Trophoblast cell (in vitro differentiated cells and primary cell): ENCODE results near the gene USH2A.

ENCODE experiments used
- DNase-seq, 2 donors: peaks; one replicate each; pipeline ENCODE4 v3.0.0-alpha.2; 2016
- H2AFZ ChIP-seq: 2 replicates; pipeline ENCODE4 v1.6.1; 2013; ENCODE audit warnings: low read length, moderate library complexity, mild to moderate bottlenecking; ENCODE audit not compliant: insufficient read depth, poor library complexity
- H2AK5ac ChIP-seq: 2 replicates; pipeline ENCODE4 v1.6.1; 2013; ENCODE audit warnings: mild to moderate bottlenecking, low read length
- H2BK120ac ChIP-seq: 2 replicates; pipeline ENCODE4 v1.6.1; 2013; ENCODE audit warnings: low read length, mild to moderate bottlenecking, moderate library complexity; ENCODE audit not compliant: insufficient read depth, poor library complexity
- H2BK12ac ChIP-seq: 2 replicates; pipeline ENCODE4 v1.6.1; 2013; ENCODE audit warnings: mild to moderate bottlenecking, low read length, moderate library complexity
- H2BK5ac ChIP-seq: 2 replicates; pipeline ENCODE4 v1.6.1; 2013; ENCODE audit warnings: low read length, low read depth, moderate library complexity, mild to moderate bottlenecking; ENCODE audit not compliant: poor library complexity
- H3K14ac ChIP-seq: 2 replicates; pipeline ENCODE4 v1.6.1; 2013; ENCODE audit warnings: mild to moderate bottlenecking, low read length
- H3K18ac ChIP-seq: 2 replicates; pipeline ENCODE4 v1.6.1; 2013; ENCODE audit warnings: mild to moderate bottlenecking, low read length
- H3K23ac ChIP-seq: 2 replicates; pipeline ENCODE4 v1.6.1; 2013; ENCODE audit warnings: low read length
- H3K27ac ChIP-seq: 2 replicates; pipeline ENCODE4 v1.5.1; 2013; ENCODE audit warnings: low read depth, mild to moderate bottlenecking, inconsistent platforms, low read length, moderate library complexity
- H3K27me3 ChIP-seq: 2 replicates; pipeline ENCODE4 v1.6.1; 2013; ENCODE audit warnings: inconsistent platforms, mild to moderate bottlenecking, low read length, moderate library complexity; ENCODE audit not compliant: insufficient read depth
- H3K36me3 ChIP-seq, 2 experiments: 1 replicate in 1 of 2; 2 replicates in 1 of 2; pipeline ENCODE4 v1.6.1; 2013; ENCODE audit warnings: low read length in 2 of 2, mild to moderate bottlenecking in 2 of 2, moderate library complexity in 1 of 2; ENCODE audit not compliant: insufficient read depth in 2 of 2, control insufficient read depth in 1 of 2
- H3K4ac ChIP-seq: 2 replicates; pipeline ENCODE4 v1.6.1; 2013; ENCODE audit warnings: low read depth, mild to moderate bottlenecking, low read length, moderate library complexity
- H3K4me1 ChIP-seq, 2 experiments: 1 replicate in 1 of 2; 2 replicates in 1 of 2; pipeline ENCODE4 v1.6.1; 2013; ENCODE audit warnings: low read length in 2 of 2, mild to moderate bottlenecking in 2 of 2, moderate library complexity in 1 of 2; ENCODE audit not compliant: insufficient read depth in 2 of 2, control insufficient read depth in 1 of 2
- H3K4me2 ChIP-seq: 2 replicates; pipeline ENCODE4 v1.6.1; 2013; ENCODE audit warnings: inconsistent platforms, mild to moderate bottlenecking, low read length, moderate library complexity
- H3K4me3 ChIP-seq: 2 replicates; pipeline ENCODE4 v1.5.1; 2013; ENCODE audit warnings: mild to moderate bottlenecking, low read depth, low read length, inconsistent platforms
- H3K79me1 ChIP-seq: one replicate; pipeline ENCODE4 v1.6.1; 2013; ENCODE audit warnings: low read length
- H3K79me2 ChIP-seq: 2 replicates; pipeline ENCODE4 v1.6.1; 2013; ENCODE audit warnings: low read length, mild to moderate bottlenecking; ENCODE audit not compliant: control insufficient read depth, insufficient read depth, poor library complexity
- H3K9ac ChIP-seq: 2 replicates; pipeline ENCODE4 v1.6.1; 2013; ENCODE audit warnings: mild to moderate bottlenecking, low read length
- H3K9me3 ChIP-seq: 2 replicates; pipeline ENCODE4 v1.6.1; 2013; ENCODE audit warnings: low read depth, mild to moderate bottlenecking, control low read depth, inconsistent platforms, low read length; ENCODE audit not compliant: insufficient read depth
- H4K12ac ChIP-seq: 2 replicates; pipeline ENCODE4 v1.6.1; 2013; ENCODE audit warnings: low read depth, mild to moderate bottlenecking, low read length, moderate library complexity
- H4K8ac ChIP-seq: 2 replicates; pipeline ENCODE4 v1.6.1; 2013; ENCODE audit warnings: low read depth, mild to moderate bottlenecking, low read length, moderate library complexity
- H4K91ac ChIP-seq: one replicate; pipeline ENCODE4 v1.6.1; 2013; ENCODE audit warnings: low read depth, mild to moderate bottlenecking, low read length, moderate library complexity
- WGBS: extraction: QIAGEN DNeasy Blood & Tissue Kit; methylation state at CpG from one replicate; pipeline ENCODE4 v1.1.7; 2013; ENCODE audit warnings: missing lambda C conversion rate; ENCODE audit not compliant: insufficient read length, insufficient coverage; ENCODE audit errors: extremely low coverage; 5-methylcytosine and 5-hydroxymethylcytosine counted together

Gene USH2A

DNA sequence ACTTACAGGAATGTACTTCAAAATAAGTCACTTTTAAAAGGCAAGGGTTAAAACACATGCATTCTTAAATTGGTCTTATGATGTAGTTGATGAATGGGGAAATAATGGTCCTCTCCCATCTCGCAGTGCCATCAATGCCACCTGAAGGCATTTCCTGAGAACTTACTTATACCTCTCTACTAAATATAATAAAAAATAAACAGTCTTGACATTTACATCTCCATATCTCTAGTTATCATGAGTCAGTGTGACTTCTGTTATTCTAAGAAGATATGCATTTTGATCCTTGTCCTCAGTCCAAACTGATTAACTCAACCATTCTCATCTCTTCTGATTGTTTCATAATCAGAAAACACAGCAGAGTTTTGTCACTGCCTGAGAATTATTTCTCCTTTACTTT, 253.9 kb downstream of the USH2A start:
- Histone ChIP-seq H3K18ac (no peak overlapping the region), H2BK120ac (no peak overlapping the region), H3K4me2 (no peak overlapping the region), H4K8ac (no peak overlapping the region), H3K4me3 (no peak overlapping the region), H2AFZ (no peak overlapping the region), H3K23ac (no peak overlapping the region), H4K12ac (no peak overlapping the region), H3K79me2 (no peaks in the 10 kb centered on the region), H3K27me3 (no peaks in the 10 kb centered on the region), H3K36me3 (no peaks in the 10 kb centered on the region), H2BK5ac (no peak overlapping the region), H3K4ac (no peak overlapping the region), H3K14ac (no peak overlapping the region), H3K27ac (no peak overlapping the region), H2BK12ac (no peak overlapping the region), H3K9me3 (no peaks in the 10 kb centered on the region), H3K79me1 (no peaks in the 10 kb centered on the region), H3K9ac (no peak overlapping the region), H3K4me1 (no peaks in the 10 kb centered on the region), H4K91ac (no peak overlapping the region), H2AK5ac (no peak overlapping the region)
- WGBS, result no CpG with 5 or more reads among the region's 1 CpG
- no peak for DNase-seq

DNA sequence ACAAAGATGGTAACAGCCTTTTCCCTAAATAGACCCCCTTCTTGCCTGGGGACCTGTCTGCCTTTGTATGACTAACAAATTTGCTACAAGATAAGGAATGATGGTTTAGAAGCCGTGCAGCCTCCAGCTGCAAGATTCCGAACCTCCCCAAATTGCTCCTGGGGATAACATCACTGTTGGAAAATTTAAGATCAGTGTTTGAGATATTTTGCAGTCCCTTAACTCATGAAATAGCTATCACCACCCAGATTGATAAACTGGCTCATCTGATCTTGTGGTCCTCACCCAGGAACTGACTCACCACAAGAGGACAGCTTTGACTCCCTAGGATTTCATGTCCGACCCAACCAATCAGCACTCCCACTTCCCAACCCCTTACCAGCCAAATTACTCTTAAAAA, 254.7 kb downstream of the USH2A start:
- Histone ChIP-seq H3K18ac (no peak overlapping the region), H3K4me3 (no peak overlapping the region), H2BK12ac (no peak overlapping the region), H3K14ac (no peak overlapping the region), H3K9me3 (no peaks in the 10 kb centered on the region), H3K9ac (no peak overlapping the region), H2AK5ac (no peak overlapping the region), H3K27ac (no peak overlapping the region), H4K8ac (no peak overlapping the region), H3K4me2 (no peak overlapping the region), H4K91ac (no peak overlapping the region), H4K12ac (no peak overlapping the region), H3K79me2 (no peaks in the 10 kb centered on the region), H3K36me3 (no peaks in the 10 kb centered on the region), H3K27me3 (no peaks in the 10 kb centered on the region), H3K4ac (no peak overlapping the region), H3K4me1 (no peaks in the 10 kb centered on the region), H3K79me1 (no peaks in the 10 kb centered on the region), H3K23ac (no peak overlapping the region), H2BK120ac (no peak overlapping the region), H2AFZ (no peak overlapping the region), H2BK5ac (no peak overlapping the region)
- no CpG with 5 or more reads among the region's 3 CpGs for WGBS
- DNase-seq, result peak; percentile 44 to 60

DNA sequence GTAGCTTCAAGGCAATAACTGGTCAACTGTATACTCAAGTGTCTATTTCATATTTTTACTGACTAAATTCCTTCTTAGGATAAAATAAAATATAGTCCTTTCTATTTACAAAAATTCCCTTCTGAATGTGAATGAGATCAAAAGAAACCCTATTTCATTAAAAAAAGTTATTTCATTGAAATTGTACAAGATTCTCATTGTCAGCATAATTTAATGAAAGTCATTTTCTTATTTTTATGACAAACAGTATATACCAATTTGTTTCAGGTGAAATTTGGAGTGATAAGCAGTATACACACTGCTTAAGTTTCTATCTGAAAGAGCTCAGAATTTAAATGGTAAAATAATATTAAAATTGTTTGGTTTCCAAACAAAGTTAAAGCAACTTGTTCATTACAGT, 269.2 kb downstream of the USH2A start:
- Histone ChIP-seq H3K36me3 (no peaks in the 10 kb centered on the region), H3K4me2 (no peak overlapping the region), H3K9me3 (no peaks in the 10 kb centered on the region), H3K23ac (no peak overlapping the region), H2AK5ac (no peak overlapping the region), H2AFZ (no peak overlapping the region), H3K9ac (no peak overlapping the region), H2BK5ac (no peak overlapping the region), H3K79me1 (no peaks in the 10 kb centered on the region), H2BK120ac (no peak overlapping the region), H2BK12ac (no peak overlapping the region), H3K4me3 (no peak overlapping the region), H3K27ac (no peak overlapping the region), H4K12ac (no peak overlapping the region), H4K91ac (no peak overlapping the region), H3K79me2 (no peaks in the 10 kb centered on the region), H3K4ac (no peak overlapping the region), H3K27me3 (no peaks in the 10 kb centered on the region), H3K14ac (no peak overlapping the region), H4K8ac (no peak overlapping the region), H3K18ac (no peak overlapping the region), H3K4me1 (no peaks in the 10 kb centered on the region)
- DNase-seq, result no peak

DNA sequence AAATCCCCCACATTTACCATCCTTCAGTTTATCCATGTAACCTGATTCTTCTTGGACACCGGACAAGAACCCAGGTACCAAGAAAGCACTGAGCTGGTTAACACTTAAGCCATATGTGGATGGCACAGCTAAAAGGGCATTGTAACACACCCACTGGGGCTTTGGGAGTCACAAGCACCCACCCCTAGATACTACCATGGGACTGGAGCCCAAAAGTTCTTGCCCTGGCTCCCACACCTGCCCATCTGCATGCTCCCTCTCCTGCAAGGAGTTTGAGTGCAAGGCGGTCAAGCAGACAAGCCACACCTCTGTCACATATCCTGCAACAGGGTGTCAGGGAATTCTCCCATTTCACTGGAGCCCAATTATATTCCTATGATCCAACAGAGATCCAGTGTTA, 270.1 kb downstream of the USH2A start:
- Histone ChIP-seq H3K4me2 (no peak overlapping the region), H2AK5ac (no peak overlapping the region), H2AFZ (no peak overlapping the region), H3K4ac (no peak overlapping the region), H3K27me3 (no peaks in the 10 kb centered on the region), H3K36me3 (no peaks in the 10 kb centered on the region), H4K8ac (no peak overlapping the region), H3K27ac (no peak overlapping the region), H3K4me3 (no peak overlapping the region), H3K9me3 (no peaks in the 10 kb centered on the region), H3K4me1 (no peaks in the 10 kb centered on the region), H3K23ac (no peak overlapping the region), H2BK12ac (no peak overlapping the region), H3K18ac (no peak overlapping the region), H4K12ac (no peak overlapping the region), H4K91ac (no peak overlapping the region), H2BK5ac (no peak overlapping the region), H2BK120ac (no peak overlapping the region), H3K79me1 (no peaks in the 10 kb centered on the region), H3K9ac (no peak overlapping the region), H3K79me2 (no peaks in the 10 kb centered on the region), H3K14ac (no peak overlapping the region)
- no CpG with 5 or more reads among the region's 2 CpGs for WGBS
- no peak for DNase-seq
